ENCODE results near the gene PRR16. TPM values are rescaled to one million over a fixed set of nuclear protein-coding genes. Genes with fewer than 3 reads are reported as not detected.

Gene PRR16
- total RNA-seq, 1 experiment from 2014 or later, result 0.42 TPM

DNA sequence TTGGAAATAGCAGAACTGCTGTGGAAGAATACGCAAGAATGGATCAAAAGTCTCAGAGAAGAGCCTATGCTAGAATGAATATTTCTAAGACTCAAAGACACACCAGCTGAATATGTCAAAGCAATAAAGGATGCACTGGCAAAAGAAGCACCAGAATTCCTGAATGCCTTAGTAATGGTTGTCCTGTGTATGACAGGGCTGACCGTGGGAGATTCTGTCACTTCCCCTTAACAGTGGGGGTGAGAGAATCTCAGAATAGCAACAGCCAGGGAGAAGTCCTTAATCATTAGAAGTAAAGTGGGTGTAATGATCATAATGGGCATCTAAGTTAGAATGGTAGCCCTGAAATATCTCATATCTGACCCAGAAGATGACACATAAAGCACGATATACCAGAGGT is 14.6 kb upstream of the PRR16 start (continued):
- TF ChIP-seq, protein P1, sequence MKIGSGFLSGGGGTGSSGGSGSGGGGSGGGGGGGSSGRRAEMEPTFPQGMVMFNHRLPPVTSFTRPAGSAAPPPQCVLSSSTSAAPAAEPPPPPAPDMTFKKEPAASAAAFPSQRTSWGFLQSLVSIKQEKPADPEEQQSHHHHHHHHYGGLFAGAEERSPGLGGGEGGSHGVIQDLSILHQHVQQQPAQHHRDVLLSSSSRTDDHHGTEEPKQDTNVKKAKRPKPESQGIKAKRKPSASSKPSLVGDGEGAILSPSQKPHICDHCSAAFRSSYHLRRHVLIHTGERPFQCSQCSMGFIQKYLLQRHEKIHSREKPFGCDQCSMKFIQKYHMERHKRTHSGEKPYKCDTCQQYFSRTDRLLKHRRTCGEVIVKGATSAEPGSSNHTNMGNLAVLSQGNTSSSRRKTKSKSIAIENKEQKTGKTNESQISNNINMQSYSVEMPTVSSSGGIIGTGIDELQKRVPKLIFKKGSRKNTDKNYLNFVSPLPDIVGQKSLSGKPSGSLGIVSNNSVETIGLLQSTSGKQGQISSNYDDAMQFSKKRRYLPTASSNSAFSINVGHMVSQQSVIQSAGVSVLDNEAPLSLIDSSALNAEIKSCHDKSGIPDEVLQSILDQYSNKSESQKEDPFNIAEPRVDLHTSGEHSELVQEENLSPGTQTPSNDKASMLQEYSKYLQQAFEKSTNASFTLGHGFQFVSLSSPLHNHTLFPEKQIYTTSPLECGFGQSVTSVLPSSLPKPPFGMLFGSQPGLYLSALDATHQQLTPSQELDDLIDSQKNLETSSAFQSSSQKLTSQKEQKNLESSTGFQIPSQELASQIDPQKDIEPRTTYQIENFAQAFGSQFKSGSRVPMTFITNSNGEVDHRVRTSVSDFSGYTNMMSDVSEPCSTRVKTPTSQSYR (CRISPR knock-in tag; IDR thresholded peaks at IDR 0.05), result no peak
- TF ChIP-seq, protein P2, sequence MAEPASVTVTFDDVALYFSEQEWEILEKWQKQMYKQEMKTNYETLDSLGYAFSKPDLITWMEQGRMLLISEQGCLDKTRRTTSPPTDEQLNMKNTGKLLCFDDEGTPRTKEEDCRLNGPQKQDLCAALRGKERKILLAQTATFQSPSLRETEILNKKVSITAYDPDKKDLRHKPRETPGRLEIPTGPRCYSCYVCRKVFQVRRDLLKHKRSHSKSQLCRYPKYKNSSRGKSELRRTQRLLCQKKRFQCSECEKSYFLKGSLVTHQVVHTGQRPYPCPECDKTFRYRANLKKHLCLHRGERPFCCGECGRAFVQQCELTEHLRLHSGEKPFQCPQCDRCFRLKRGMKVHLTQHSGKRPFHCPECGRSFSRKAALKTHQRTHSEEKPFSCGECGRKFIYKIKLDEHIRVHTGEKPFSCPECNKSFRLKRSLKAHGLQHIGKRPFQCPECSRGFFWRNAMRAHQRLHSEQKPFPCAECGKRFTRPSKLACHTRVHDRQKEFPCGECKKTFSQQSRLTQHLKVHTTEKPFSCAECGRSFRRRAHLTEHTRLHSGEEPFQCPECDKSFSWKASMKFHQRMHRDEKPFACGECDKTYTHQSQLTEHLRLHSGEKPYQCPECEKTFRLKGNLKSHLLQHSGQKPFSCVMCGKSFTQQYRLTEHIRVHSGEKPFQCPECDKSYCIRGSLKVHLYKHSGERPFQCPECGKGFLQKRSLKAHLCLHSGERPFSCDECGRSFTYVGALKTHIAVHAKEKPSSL (CRISPR knock-in tag; conservative IDR thresholded peaks at IDR 0.05), result no peak
- no peak for TF ChIP-seq ZNF396 (CRISPR knock-in tag; IDR thresholded peaks at IDR 0.05; ENCODE audit: borderline replicate concordance)
- TF ChIP-seq, protein P3, sequence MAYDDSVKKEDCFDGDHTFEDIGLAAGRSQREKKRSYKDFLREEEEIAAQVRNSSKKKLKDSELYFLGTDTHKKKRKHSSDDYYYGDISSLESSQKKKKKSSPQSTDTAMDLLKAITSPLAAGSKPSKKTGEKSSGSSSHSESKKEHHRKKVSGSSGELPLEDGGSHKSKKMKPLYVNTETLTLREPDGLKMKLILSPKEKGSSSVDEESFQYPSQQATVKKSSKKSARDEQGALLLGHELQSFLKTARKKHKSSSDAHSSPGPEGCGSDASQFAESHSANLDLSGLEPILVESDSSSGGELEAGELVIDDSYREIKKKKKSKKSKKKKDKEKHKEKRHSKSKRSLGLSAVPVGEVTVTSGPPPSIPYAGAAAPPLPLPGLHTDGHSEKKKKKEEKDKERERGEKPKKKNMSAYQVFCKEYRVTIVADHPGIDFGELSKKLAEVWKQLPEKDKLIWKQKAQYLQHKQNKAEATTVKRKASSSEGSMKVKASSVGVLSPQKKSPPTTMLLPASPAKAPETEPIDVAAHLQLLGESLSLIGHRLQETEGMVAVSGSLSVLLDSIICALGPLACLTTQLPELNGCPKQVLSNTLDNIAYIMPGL (CRISPR knock-in tag; IDR thresholded peaks at IDR 0.05), result no peak
- no peak for TF ChIP-seq GRHL2 (CRISPR knock-in tag; IDR thresholded peaks at IDR 0.05; ENCODE audit: insufficient replicate concordance, severe bottlenecking)
- no peak for TF ChIP-seq NFATC4 (CRISPR knock-in tag; IDR thresholded peaks at IDR 0.05)
- TF ChIP-seq, protein P4, sequence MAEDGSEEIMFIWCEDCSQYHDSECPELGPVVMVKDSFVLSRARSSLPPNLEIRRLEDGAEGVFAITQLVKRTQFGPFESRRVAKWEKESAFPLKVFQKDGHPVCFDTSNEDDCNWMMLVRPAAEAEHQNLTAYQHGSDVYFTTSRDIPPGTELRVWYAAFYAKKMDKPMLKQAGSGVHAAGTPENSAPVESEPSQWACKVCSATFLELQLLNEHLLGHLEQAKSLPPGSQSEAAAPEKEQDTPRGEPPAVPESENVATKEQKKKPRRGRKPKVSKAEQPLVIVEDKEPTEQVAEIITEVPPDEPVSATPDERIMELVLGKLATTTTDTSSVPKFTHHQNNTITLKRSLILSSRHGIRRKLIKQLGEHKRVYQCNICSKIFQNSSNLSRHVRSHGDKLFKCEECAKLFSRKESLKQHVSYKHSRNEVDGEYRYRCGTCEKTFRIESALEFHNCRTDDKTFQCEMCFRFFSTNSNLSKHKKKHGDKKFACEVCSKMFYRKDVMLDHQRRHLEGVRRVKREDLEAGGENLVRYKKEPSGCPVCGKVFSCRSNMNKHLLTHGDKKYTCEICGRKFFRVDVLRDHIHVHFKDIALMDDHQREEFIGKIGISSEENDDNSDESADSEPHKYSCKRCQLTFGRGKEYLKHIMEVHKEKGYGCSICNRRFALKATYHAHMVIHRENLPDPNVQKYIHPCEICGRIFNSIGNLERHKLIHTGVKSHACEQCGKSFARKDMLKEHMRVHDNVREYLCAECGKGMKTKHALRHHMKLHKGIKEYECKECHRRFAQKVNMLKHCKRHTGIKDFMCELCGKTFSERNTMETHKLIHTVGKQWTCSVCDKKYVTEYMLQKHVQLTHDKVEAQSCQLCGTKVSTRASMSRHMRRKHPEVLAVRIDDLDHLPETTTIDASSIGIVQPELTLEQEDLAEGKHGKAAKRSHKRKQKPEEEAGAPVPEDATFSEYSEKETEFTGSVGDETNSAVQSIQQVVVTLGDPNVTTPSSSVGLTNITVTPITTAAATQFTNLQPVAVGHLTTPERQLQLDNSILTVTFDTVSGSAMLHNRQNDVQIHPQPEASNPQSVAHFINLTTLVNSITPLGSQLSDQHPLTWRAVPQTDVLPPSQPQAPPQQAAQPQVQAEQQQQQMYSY (CRISPR knock-in tag; IDR thresholded peaks at IDR 0.05), result no peak
- TF ChIP-seq, protein P5, sequence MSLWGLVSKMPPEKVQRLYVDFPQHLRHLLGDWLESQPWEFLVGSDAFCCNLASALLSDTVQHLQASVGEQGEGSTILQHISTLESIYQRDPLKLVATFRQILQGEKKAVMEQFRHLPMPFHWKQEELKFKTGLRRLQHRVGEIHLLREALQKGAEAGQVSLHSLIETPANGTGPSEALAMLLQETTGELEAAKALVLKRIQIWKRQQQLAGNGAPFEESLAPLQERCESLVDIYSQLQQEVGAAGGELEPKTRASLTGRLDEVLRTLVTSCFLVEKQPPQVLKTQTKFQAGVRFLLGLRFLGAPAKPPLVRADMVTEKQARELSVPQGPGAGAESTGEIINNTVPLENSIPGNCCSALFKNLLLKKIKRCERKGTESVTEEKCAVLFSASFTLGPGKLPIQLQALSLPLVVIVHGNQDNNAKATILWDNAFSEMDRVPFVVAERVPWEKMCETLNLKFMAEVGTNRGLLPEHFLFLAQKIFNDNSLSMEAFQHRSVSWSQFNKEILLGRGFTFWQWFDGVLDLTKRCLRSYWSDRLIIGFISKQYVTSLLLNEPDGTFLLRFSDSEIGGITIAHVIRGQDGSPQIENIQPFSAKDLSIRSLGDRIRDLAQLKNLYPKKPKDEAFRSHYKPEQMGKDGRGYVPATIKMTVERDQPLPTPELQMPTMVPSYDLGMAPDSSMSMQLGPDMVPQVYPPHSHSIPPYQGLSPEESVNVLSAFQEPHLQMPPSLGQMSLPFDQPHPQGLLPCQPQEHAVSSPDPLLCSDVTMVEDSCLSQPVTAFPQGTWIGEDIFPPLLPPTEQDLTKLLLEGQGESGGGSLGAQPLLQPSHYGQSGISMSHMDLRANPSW (CRISPR knock-in tag; conservative IDR thresholded peaks at IDR 0.05; ENCODE audit: low read depth), result no peak
- no peak for TF ChIP-seq JUN (CRISPR knock-in tag; IDR thresholded peaks at IDR 0.05)
- TF ChIP-seq, protein P6, sequence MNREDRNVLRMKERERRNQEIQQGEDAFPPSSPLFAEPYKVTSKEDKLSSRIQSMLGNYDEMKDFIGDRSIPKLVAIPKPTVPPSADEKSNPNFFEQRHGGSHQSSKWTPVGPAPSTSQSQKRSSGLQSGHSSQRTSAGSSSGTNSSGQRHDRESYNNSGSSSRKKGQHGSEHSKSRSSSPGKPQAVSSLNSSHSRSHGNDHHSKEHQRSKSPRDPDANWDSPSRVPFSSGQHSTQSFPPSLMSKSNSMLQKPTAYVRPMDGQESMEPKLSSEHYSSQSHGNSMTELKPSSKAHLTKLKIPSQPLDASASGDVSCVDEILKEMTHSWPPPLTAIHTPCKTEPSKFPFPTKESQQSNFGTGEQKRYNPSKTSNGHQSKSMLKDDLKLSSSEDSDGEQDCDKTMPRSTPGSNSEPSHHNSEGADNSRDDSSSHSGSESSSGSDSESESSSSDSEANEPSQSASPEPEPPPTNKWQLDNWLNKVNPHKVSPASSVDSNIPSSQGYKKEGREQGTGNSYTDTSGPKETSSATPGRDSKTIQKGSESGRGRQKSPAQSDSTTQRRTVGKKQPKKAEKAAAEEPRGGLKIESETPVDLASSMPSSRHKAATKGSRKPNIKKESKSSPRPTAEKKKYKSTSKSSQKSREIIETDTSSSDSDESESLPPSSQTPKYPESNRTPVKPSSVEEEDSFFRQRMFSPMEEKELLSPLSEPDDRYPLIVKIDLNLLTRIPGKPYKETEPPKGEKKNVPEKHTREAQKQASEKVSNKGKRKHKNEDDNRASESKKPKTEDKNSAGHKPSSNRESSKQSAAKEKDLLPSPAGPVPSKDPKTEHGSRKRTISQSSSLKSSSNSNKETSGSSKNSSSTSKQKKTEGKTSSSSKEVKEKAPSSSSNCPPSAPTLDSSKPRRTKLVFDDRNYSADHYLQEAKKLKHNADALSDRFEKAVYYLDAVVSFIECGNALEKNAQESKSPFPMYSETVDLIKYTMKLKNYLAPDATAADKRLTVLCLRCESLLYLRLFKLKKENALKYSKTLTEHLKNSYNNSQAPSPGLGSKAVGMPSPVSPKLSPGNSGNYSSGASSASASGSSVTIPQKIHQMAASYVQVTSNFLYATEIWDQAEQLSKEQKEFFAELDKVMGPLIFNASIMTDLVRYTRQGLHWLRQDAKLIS (CRISPR knock-in tag; IDR thresholded peaks at IDR 0.05; ENCODE audit: borderline replicate concordance), result no peak

Data from WTC11 (cell line).